HepG2 (cell line): ENCODE measurements around the gene BCL7A. TPM values are rescaled to one million over a fixed set of nuclear protein-coding genes. Genes with fewer than 3 reads are reported as not detected.

ENCODE experiments used
- ELF3 ChIP-seq: IDR thresholded peaks from 2 replicates; pipeline ENCODE4 v1.6.1; 2016; ENCODE audit warnings: missing genetic modification reagents, missing compliant biosample characterization
- HBP1 ChIP-seq: IDR thresholded peaks from 2 replicates; pipeline ENCODE4 v1.6.1; 2016; ENCODE audit warnings: low read depth, control low read depth
- IRF9 ChIP-seq: sonication (generic); formaldehyde crosslinking; IDR thresholded peaks from 2 replicates; pipeline ENCODE4 v1.8.0; 2022; ENCODE audit warnings: missing genetic modification reagents, mild to moderate bottlenecking, borderline replicate concordance
- JUND ChIP-seq: sonication (generic); formaldehyde crosslinking; IDR thresholded peaks from 2 replicates; pipeline ENCODE4 v1.8.0; 2022; ENCODE audit warnings: mild to moderate bottlenecking, missing genetic modification reagents
- THAP11 ChIP-seq: IDR thresholded peaks from 2 replicates; pipeline ENCODE4 v1.6.1; 2016; ENCODE audit warnings: missing biosample characterization, missing genetic modification reagents
- ZBTB37 ChIP-seq: sonication (generic); formaldehyde crosslinking; IDR thresholded peaks from 2 replicates; pipeline ENCODE4 v1.4.0; 2020; ENCODE audit warnings: mild to moderate bottlenecking, missing genetic modification reagents
- ZBTB7A ChIP-seq: sonication (generic); formaldehyde crosslinking; IDR thresholded peaks from 2 replicates; pipeline ENCODE4 v1.8.0; 2022; ENCODE audit warnings: mild to moderate bottlenecking, missing genetic modification reagents
- ZNF264 ChIP-seq: sonication (generic); formaldehyde crosslinking; IDR thresholded peaks from 2 replicates; pipeline ENCODE4 v1.4.0; 2020; ENCODE audit warnings: missing genetic modification reagents
- ZNF333 ChIP-seq: sonication (generic); formaldehyde crosslinking; IDR thresholded peaks from 2 replicates; pipeline ENCODE4 v1.4.0; 2020; ENCODE audit warnings: mild to moderate bottlenecking, missing genetic modification reagents, borderline replicate concordance
- ZNF672 ChIP-seq: sonication (generic); formaldehyde crosslinking; IDR thresholded peaks from 2 replicates; pipeline ENCODE4 v1.8.1; 2022; ENCODE audit warnings: missing genetic modification reagents
- ZNF782 ChIP-seq: sonication (generic); formaldehyde crosslinking; IDR thresholded peaks from 2 replicates; pipeline ENCODE4 v1.4.0; 2020; ENCODE audit warnings: missing genetic modification reagents, mild to moderate bottlenecking, borderline replicate concordance
- polyA plus RNA-seq, 8 experiments: library from polyadenylated mRNA; depleted of rRNA in 3 of 8; stranded (reverse) in 7 of 8; unstranded in 1 of 8; fragments of >200 nt; fragmentation: Illumina TruSeq in 4 of 8; extraction: Trizol in 4 of 8; gene quantifications; 2 replicates each; pipeline versions ENCODE4 v1.2.1 to v1.2.3, GENCODE V29; 2011 to 2016; ENCODE audit warnings: low read depth in 4 of 8, missing spikeins in 1 of 8, mixed read lengths in 1 of 8; ENCODE audit not compliant: insufficient read depth in 1 of 8
- total RNA-seq, 5 experiments: library from RNA; depleted of rRNA; stranded (reverse); fragments of >200 nt; fragmentation: Illumina TruSeq; extraction: Trizol; gene quantifications; 2 replicates each; pipeline ENCODE4 v1.2.3, GENCODE V29; 2016; ENCODE audit warnings: low read depth in 1 of 5
- TF ChIP-seq, protein P1 (sequence below): sonication (generic); formaldehyde crosslinking; IDR thresholded peaks from 2 replicates; pipeline ENCODE4 v1.4.0; 2020; ENCODE audit warnings: missing genetic modification reagents
- TF ChIP-seq, protein P2 (sequence below): IDR thresholded peaks from 2 replicates; pipeline ENCODE4 v1.6.1; 2016; ENCODE audit warnings: mild to moderate bottlenecking, missing biosample characterization, missing genetic modification reagents

BCL7A gene
- total and polyA plus RNA-seq, 2 of the 13 experiments (the other 11 are each of a cell fraction or from before 2014, with no cell fraction given), result 4.1 to 6.2 TPM

- TF ChIP-seq, protein P1, sequence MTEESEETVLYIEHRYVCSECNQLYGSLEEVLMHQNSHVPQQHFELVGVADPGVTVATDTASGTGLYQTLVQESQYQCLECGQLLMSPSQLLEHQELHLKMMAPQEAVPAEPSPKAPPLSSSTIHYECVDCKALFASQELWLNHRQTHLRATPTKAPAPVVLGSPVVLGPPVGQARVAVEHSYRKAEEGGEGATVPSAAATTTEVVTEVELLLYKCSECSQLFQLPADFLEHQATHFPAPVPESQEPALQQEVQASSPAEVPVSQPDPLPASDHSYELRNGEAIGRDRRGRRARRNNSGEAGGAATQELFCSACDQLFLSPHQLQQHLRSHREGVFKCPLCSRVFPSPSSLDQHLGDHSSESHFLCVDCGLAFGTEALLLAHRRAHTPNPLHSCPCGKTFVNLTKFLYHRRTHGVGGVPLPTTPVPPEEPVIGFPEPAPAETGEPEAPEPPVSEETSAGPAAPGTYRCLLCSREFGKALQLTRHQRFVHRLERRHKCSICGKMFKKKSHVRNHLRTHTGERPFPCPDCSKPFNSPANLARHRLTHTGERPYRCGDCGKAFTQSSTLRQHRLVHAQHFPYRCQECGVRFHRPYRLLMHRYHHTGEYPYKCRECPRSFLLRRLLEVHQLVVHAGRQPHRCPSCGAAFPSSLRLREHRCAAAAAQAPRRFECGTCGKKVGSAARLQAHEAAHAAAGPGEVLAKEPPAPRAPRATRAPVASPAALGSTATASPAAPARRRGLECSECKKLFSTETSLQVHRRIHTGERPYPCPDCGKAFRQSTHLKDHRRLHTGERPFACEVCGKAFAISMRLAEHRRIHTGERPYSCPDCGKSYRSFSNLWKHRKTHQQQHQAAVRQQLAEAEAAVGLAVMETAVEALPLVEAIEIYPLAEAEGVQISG (CRISPR knock-in tag), result peak; percentile 56; the same call in 1 of the 2 replicates
- TF ChIP-seq, protein P2, sequence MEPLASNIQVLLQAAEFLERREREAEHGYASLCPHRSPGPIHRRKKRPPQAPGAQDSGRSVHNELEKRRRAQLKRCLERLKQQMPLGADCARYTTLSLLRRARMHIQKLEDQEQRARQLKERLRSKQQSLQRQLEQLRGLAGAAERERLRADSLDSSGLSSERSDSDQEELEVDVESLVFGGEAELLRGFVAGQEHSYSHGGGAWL (CRISPR knock-in tag), result peak; percentile 96
- TF ChIP-seq ZNF672 (CRISPR knock-in tag) (peak; percentile 95; the same call in 1 of the 2 replicates), ZBTB37 (CRISPR knock-in tag) (peak; percentile 62; the same call in 1 of the 2 replicates), ZNF782 (CRISPR knock-in tag) (peak; percentile 78; the same call in 1 of the 2 replicates), THAP11 (0 out of 2 replicates have a peak, but pooled peaks have one; percentile 36), ZNF333 (CRISPR knock-in tag) (peak; percentile 89; the same call in 1 of the 2 replicates), JUND (CRISPR knock-in tag) (peak; percentile 39; the same call in 1 of the 2 replicates), HBP1 (0 out of 2 replicates have a peak, but pooled peaks have one; percentile 36), ZBTB7A (peak; percentile 93), ZNF264 (CRISPR knock-in tag) (0 out of 2 replicates have a peak, but pooled peaks have one; percentile 53), IRF9 (peak; percentile 72; the same call in 1 of the 2 replicates), ELF3 (CRISPR knock-in tag) (peak; percentile 61; the same call in 1 of the 2 replicates)
Observed at GRCh38 chr12:122079033-122079531, 57.4 kb downstream of the BCL7A start (continued).
